HEK293T (cell line): ENCODE results near the gene FAM210B.

Experiments
- CTBP1 ChIP-seq: fragments of 450-650 bp; IDR thresholded peaks from 2 replicates; pipeline ENCODE4 v1.6.1; 2016; ENCODE audit warnings: borderline replicate concordance
- FOXA1 ChIP-seq: fragments of 450-650 bp; IDR thresholded peaks from 2 replicates; pipeline ENCODE4 v1.6.1; 2016; ENCODE audit warnings: mild to moderate bottlenecking
- FOXM1 ChIP-seq: fragments of 450-650 bp; IDR thresholded peaks from 2 replicates; pipeline ENCODE4 v1.6.1; 2017; ENCODE audit warnings: mild to moderate bottlenecking, borderline replicate concordance
- HDGF ChIP-seq: fragments of 450-650 bp; IDR thresholded peaks from 2 replicates; pipeline ENCODE4 v1.6.1; 2017; ENCODE audit warnings: antibody characterized with exemption, borderline replicate concordance
- NFRKB ChIP-seq: fragments of 450-650 bp; IDR thresholded peaks from 2 replicates; pipeline ENCODE4 v1.6.1; 2016; ENCODE audit warnings: mild to moderate bottlenecking, moderate library complexity
- SP1 ChIP-seq: fragments of 450-650 bp; IDR thresholded peaks from 2 replicates; pipeline ENCODE4 v1.6.1; 2017
- TF ChIP-seq, protein P1 (sequence below): fragments of 450-650 bp; IDR thresholded peaks from 2 replicates; pipeline ENCODE4 v1.6.1; 2016

DNA sequence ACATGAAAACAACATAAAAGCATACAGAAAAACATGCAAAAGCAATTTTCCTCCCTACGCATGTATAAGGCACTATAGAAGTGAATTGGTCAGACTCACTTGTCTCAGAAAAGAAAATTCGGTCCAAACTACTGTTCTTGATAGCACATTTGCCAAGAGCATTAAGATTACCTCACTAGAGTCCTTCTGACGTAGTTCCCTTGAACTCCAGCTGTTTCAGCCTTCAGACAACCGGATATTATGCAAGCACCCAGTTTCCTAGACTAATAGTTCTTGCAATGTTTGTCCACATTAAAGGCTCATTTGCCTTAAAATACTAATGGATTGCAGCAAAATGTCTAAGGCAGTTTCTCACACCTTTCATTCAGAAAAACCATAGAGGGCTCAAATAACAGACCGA is 50.7 kb downstream of the FAM210B start:
- TF ChIP-seq SP1 (no peak), CTBP1 (no peak), HDGF (no peak), FOXA1 (no peak), FOXM1 (no peak), NFRKB (no peak)
- TF ChIP-seq, protein P1, sequence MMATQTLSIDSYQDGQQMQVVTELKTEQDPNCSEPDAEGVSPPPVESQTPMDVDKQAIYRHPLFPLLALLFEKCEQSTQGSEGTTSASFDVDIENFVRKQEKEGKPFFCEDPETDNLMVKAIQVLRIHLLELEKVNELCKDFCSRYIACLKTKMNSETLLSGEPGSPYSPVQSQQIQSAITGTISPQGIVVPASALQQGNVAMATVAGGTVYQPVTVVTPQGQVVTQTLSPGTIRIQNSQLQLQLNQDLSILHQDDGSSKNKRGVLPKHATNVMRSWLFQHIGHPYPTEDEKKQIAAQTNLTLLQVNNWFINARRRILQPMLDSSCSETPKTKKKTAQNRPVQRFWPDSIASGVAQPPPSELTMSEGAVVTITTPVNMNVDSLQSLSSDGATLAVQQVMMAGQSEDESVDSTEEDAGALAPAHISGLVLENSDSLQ, result no peak
